OCI-LY7 (cell line): ENCODE results near the gene CDA. TPM values are rescaled to one million over a fixed set of nuclear protein-coding genes. Genes with fewer than 3 reads are reported as not detected.

Experiments used
- BruUV-seq: library from RNA; stranded (reverse); fragments of 400-500 nt; replicated peaks from 2 replicates; lab custom pipeline; 2021; lab: Mats Ljungman, UMichigan
- CTCF ChIA-PET: fragments of 300-600 bp; sonication (Branson Sonifier 250); formaldehyde crosslinking; loops from one replicate; lab custom pipeline; 2022; ENCODE audit warnings: antibody characterized with exemption; ENCODE audit not compliant: unreplicated experiment; lab: Charles Lee
- POLR2A ChIA-PET: fragments of 300-600 bp; sonication (Branson Sonifier 250); formaldehyde crosslinking; loops from one replicate; lab custom pipeline; 2022; ENCODE audit warnings: antibody characterized with exemption; lab: Charles Lee
- DNase-seq: peaks from one replicate; pipeline ENCODE4 v3.0.0-alpha.2; 2015; ENCODE audit warnings: low spot score
- H2AFZ ChIP-seq: fragments of 200-600 bp; sonication (generic), shearing (Covaris generic); 2 replicates; pipeline ENCODE4 v1.6.1; 2014; ENCODE audit warnings: mild to moderate bottlenecking, antibody characterized with exemption, low read length, moderate library complexity
- H3K27ac ChIP-seq: fragments of 200-600 bp; sonication (generic); 2 replicates; pipeline ENCODE4 v1.5.1; 2014; ENCODE audit warnings: mixed run types, low read depth, mild to moderate bottlenecking, moderate library complexity, low read length, inconsistent platforms; ENCODE audit not compliant: poor library complexity, severe bottlenecking
- H3K36me3 ChIP-seq: fragments of 200-600 bp; sonication (generic); 2 replicates; pipeline ENCODE4 v1.6.1; 2014; ENCODE audit warnings: mild to moderate bottlenecking, antibody characterized with exemption, low read length, moderate library complexity, mixed read lengths; ENCODE audit not compliant: insufficient read depth
- H3K4me1 ChIP-seq: fragments of 200-600 bp; sonication (generic); 2 replicates; pipeline ENCODE4 v1.5.1; 2014; ENCODE audit warnings: mild to moderate bottlenecking, low read length; ENCODE audit not compliant: insufficient read depth, poor library complexity, severe bottlenecking
- H3K4me2 ChIP-seq: fragments of 200-600 bp; sonication (generic); 2 replicates; pipeline ENCODE4 v1.6.1; 2014; ENCODE audit warnings: mild to moderate bottlenecking, low read length
- H3K4me3 ChIP-seq: fragments of 200-600 bp; sonication (generic); 2 replicates; pipeline ENCODE4 v1.5.1; 2014; ENCODE audit warnings: mild to moderate bottlenecking, low read depth, low read length; ENCODE audit not compliant: poor library complexity, severe bottlenecking
- H3K79me2 ChIP-seq: fragments of 200-600 bp; sonication (generic); 2 replicates; pipeline ENCODE4 v1.6.1; 2016; ENCODE audit warnings: low read depth, mild to moderate bottlenecking, low read length, moderate library complexity, mixed read lengths; ENCODE audit not compliant: insufficient read depth
- H3K9me2 ChIP-seq: fragments of 200-600 bp; sonication (generic); 2 replicates; pipeline ENCODE4 v1.6.1; 2016; ENCODE audit warnings: mild to moderate bottlenecking, low read length, mixed read lengths; ENCODE audit not compliant: insufficient read depth
- H3K9me3 ChIP-seq: fragments of 200-600 bp; sonication (generic); 2 replicates; pipeline ENCODE4 v1.6.1; 2014; ENCODE audit warnings: mild to moderate bottlenecking, mixed run types, low read length, mixed read lengths
- H4K20me1 ChIP-seq: fragments of 200-600 bp; sonication (generic); 2 replicates; pipeline ENCODE4 v1.6.1; 2014; ENCODE audit warnings: mild to moderate bottlenecking, antibody characterized with exemption, low read length, moderate library complexity, mixed read lengths; ENCODE audit not compliant: insufficient read depth
- EZH2phosphoT487 ChIP-seq: fragments of 200-600 bp; sonication (generic); IDR thresholded peaks from 2 replicates; pipeline ENCODE4 v1.6.1; 2018; ENCODE audit warnings: low read depth, borderline replicate concordance, mild to moderate bottlenecking, mixed run types, antibody characterized with exemption, low read length, moderate library complexity, mixed read lengths
- intact Hi-C: fragments of 100-400 bp; cut with micrococcal nuclease; formaldehyde crosslinking; loops from one replicate; pipeline ENCODE4 v1.10.0; 2022; ENCODE audit not compliant: unreplicated experiment
- total RNA-seq, 2 experiments: library from RNA; depleted of rRNA in 1 of 2; stranded (reverse); fragments of >200 nt in 1 of 2; shearing (Covaris generic) in 1 of 2; gene quantifications; 2 replicates each; pipeline ENCODE4 v1.2.3, GENCODE V29; 2014 to 2022
- TF ChIP-seq, protein P1 (sequence below): fragments of 200-600 bp; sonication (generic); conservative IDR thresholded peaks from 2 replicates; pipeline ENCODE4 v1.5.1; 2014; ENCODE audit warnings: mild to moderate bottlenecking, antibody characterized with exemption, low read length, moderate library complexity, mixed read lengths

CDA gene
- total RNA-seq, 2 experiments from 2014 or later = not detected

DNA sequence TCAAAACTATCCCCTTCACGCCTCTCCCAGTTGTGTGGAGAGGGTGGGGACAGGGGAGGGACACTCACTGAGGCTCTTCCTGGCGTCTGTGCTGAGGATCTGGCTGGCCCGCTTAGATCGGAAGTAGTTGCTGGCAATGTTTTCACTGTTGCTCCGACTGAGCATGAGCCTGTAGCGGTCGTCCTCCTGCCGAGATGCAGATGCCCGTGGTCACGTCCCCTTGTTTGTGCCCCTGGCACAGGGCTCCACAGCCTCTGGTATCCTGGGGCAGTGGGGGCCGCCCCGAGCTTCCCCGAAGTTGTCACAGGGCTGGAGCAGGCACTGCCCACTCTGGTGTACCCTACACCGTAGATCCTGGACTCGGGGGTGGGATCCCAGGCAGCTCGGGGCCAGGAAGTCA lies 77.2 kb downstream of the CDA start:
- Histone ChIP-seq H3K4me3 (no peak overlapping the region), H3K4me2 (no peak overlapping the region), H4K20me1 (no peaks in the 10 kb centered on the region), H3K9me2 (no peaks in the 10 kb centered on the region), H3K79me2 (no peaks in the 10 kb centered on the region), H3K4me1 (peaks cover 23% of the 10 kb centered on the region), H3K36me3 (no peaks in the 10 kb centered on the region), H2AFZ (peak overlapping the region; percentile 87; the same call in 1 of the 2 replicates), H3K27ac (no peak overlapping the region), H3K9me3 (no peaks in the 10 kb centered on the region)
- ChIA-PET POLR2A (interaction anchor here (0.6 kb wide), 2 partner anchors 105 to 211 kb away, joined by 3 read pairs; no protein-coding TSS in a partner anchor), CTCF (interaction anchor here (1.2 kb wide), 1 partner anchor 32 kb away, joined by 5 read pairs; no protein-coding TSS in a partner anchor)
- no peak for DNase-seq
- intact Hi-C loops = no loop called here
- TF ChIP-seq EZH2phosphoT487 = no peak
- TF ChIP-seq, protein P1, sequence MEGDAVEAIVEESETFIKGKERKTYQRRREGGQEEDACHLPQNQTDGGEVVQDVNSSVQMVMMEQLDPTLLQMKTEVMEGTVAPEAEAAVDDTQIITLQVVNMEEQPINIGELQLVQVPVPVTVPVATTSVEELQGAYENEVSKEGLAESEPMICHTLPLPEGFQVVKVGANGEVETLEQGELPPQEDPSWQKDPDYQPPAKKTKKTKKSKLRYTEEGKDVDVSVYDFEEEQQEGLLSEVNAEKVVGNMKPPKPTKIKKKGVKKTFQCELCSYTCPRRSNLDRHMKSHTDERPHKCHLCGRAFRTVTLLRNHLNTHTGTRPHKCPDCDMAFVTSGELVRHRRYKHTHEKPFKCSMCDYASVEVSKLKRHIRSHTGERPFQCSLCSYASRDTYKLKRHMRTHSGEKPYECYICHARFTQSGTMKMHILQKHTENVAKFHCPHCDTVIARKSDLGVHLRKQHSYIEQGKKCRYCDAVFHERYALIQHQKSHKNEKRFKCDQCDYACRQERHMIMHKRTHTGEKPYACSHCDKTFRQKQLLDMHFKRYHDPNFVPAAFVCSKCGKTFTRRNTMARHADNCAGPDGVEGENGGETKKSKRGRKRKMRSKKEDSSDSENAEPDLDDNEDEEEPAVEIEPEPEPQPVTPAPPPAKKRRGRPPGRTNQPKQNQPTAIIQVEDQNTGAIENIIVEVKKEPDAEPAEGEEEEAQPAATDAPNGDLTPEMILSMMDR = no peak
- no TSS peak for BruUV-seq

DNA sequence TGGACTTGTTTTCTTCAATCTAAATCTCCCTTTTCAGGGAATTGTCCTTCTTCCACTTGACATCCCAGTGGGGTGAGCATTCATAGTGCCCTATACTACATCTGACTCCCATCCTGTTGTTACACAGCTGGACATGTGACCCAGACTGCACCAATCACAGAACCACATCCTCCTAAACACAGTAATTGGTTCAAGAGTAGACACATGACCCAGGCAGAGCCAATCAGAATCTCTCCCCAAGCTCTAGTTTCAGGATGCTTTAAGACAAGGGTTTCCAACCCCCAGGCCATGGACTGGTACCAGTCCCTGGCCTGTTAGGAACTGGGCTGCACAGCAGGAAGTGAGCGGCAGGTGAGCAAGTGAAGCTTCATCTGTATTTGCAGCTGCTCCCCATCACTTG lies 77.9 kb downstream of the CDA start:
- intact Hi-C loops = no loop called here
- BruUV-seq = no TSS peak
- H2AFZ ChIP-seq = peak overlapping the region; percentile 87
- no peak overlapping the region for H3K27ac ChIP-seq
- H3K4me1 ChIP-seq = peaks cover 23% of the 10 kb centered on the region
- H3K79me2 ChIP-seq = no peaks in the 10 kb centered on the region
- H3K36me3 ChIP-seq = no peaks in the 10 kb centered on the region
- peak overlapping the region; percentile 15 for H3K4me3 ChIP-seq
- no peaks in the 10 kb centered on the region for H3K9me2 ChIP-seq
- 0 out of 2 replicates have a peak overlapping the region, but pooled peaks have one; percentile 24 for H3K4me2 ChIP-seq
- H4K20me1 ChIP-seq = no peaks in the 10 kb centered on the region
- TF ChIP-seq, protein P1 = no peak
- no peak for TF ChIP-seq EZH2phosphoT487
- ChIA-PET CTCF (interaction anchor here (1.2 kb wide), 1 partner anchor 33 kb away, joined by 5 read pairs; no protein-coding TSS in a partner anchor), POLR2A (interaction anchor here (0.6 to 1.1 kb wide), 3 partner anchors 24 to 104 kb away, joined by 3 read pairs; no protein-coding TSS in a partner anchor)
- DNase-seq = peak; percentile 68
- H3K9me3 ChIP-seq = no peaks in the 10 kb centered on the region

Other genes with a start within 250 kb of the CDA start
- not detected in 2 replicates for gene CAMK2N1, start 102.9 kb upstream of the CDA start, total RNA-seq (2014; rRNA removed; shearing (Covaris generic))
- not detected in 2 replicates for gene CAMK2N1, start 102.9 kb upstream of the CDA start, total RNA-seq (2022)
- gene MUL1, start 80.9 kb upstream of the CDA start, total RNA-seq (2014; rRNA removed; shearing (Covaris generic)) = 15.5 and 16.3 TPM in 2 replicates
- gene MUL1, start 80.9 kb upstream of the CDA start, total RNA-seq (2022) = 20.6 and 25.2 TPM in 2 replicates
- gene FAM43B, start 36.5 kb upstream of the CDA start, total RNA-seq (2014; rRNA removed; shearing (Covaris generic)) = not detected in 2 replicates
- not detected in 2 replicates for gene FAM43B, start 36.5 kb upstream of the CDA start, total RNA-seq (2022)
- gene PINK1, start 44.4 kb downstream of the CDA start, total RNA-seq (2014; rRNA removed; shearing (Covaris generic)) = 8.2 and 8.9 TPM in 2 replicates
- 13.4 and 15.7 TPM in 2 replicates for gene PINK1, start 44.4 kb downstream of the CDA start, total RNA-seq (2022)
- gene DDOST, start 72.3 kb downstream of the CDA start, total RNA-seq (2014; rRNA removed; shearing (Covaris generic)) = 95.1 and 111 TPM in 2 replicates
- 136 and 148 TPM in 2 replicates for gene DDOST, start 72.3 kb downstream of the CDA start, total RNA-seq (2022)
- gene KIF17, start 128.9 kb downstream of the CDA start, total RNA-seq (2014; rRNA removed; shearing (Covaris generic)) = not detected in 2 replicates
- gene KIF17, start 128.9 kb downstream of the CDA start, total RNA-seq (2022) = 0.74 and 1.1 TPM in 2 replicates
- 0.46 TPM in 1 of 2 replicates, not detected in the other for gene SH2D5, start 143.6 kb downstream of the CDA start, total RNA-seq (2014; rRNA removed; shearing (Covaris generic))
- gene SH2D5, start 143.6 kb downstream of the CDA start, total RNA-seq (2022) = 0.42 and 0.68 TPM in 2 replicates
- gene HP1BP3, start 198.2 kb downstream of the CDA start, total RNA-seq (2014; rRNA removed; shearing (Covaris generic)) = 295 and 423 TPM in 2 replicates
- gene HP1BP3, start 198.2 kb downstream of the CDA start, total RNA-seq (2022) = 288 and 341 TPM in 2 replicates